GM19023 (cell line): ENCODE data around the gene ADIG.

ENCODE experiments used
- ATAC-seq: cut with Tn5 transposase; IDR thresholded peaks from one replicate; pipeline ENCODE4 v1.9.1; 2021; ENCODE audit warnings: mild to moderate bottlenecking, moderate library complexity; ENCODE audit not compliant: unreplicated experiment

The ADIG gene

DNA sequence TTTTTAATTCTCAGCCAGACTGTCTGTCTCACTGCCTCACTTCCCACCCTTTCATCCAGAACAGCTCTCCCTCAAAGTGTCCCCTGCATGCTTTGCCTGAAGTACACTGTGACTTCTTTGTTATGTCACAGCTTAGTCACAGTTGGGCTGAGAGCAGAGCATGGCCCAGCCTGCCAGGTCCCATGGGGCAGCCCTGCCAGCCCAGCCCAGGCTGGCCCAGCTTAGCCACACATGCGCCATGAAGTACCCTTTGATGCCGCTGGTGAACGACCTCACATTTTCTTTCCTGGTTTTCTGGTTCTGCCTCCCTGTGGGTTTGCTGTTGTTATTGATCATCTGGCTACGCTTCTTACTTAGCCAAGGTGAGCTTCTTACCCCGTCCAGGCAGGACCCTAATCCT, at the start of gene ADIG:
TSS of gene ADIG (plus strand) at position 185 of the 400 bp plus-strand sequence. CDS start at position 239, 54 bp downstream.
- no peak for ATAC-seq

DNA sequence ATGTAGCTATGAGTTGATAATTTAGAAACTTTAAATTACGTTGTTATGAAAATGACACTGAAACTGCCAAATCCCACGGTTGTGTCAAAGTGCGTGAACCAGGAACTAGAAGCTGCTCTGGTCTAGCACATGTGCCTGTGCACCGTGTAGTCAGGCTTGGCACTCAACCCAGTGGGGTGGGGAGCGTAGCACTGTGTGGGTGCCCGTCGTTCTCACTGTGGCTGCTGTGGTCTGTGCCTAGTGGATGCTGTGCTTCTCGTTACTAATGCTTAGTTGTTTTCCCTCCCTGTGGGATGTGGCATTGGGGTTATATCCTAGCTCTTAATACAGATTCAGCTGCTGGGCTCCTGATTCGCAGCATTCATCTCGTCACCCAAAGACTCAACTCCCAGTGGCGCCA, 46.2 kb upstream of the ADIG start:
- no peak for ATAC-seq

DNA sequence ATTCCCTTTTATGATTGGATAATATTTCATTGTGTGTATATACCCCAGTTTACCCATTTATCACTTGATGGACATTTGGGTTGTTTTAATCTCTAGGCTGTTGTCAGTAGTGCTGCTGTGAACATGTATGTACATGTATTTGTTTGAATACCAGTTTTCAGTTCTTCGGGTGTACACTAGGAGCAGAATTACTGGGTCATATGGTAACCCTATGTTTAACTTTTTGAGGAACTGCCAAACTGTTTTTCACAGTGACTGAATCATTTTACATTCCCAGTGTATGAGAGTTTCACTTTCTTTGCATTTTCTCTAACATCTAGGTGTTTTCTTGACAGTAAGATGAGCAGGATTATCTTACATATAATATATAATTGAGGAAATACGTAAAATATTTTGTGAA, 44.7 kb upstream of the ADIG start:
- ATAC-seq = no peak

DNA sequence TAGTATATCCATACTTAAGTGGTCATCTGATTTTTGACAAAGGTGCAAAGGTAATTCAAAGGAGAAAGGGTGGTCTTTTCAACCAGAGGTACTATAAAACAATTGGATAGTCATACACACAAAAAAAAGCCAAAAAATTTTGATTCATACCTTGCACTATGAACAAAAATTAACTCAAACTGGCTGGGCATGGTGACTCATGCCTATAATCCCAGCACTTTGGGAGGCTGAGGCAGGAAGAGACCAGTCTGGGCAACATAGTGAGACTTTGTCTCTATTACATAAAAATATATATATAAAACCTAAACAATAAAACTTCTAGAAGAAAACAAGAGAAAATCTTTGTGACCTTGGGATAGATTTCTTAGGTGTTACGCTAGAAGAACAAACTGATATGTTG, 43.8 kb upstream of the ADIG start:
- ATAC-seq = no peak

DNA sequence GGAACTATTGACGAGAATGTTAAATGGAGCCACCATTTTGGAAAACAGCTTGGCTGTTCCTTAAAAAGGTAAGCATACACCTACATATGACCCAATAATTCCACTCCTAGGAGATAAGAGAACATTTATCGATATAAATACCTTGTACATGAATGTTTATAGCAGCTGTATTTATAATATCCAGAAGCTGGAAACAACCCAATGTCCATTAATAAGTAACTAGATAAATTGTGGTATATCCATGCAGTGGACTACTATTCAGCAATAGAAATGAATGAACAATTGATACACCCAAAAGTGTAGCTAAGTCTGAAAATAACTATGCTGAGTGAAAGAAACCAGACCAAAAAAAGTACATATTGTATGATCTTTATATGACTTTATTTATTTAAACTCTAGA, 42.2 kb upstream of the ADIG start:
- ATAC-seq = no peak

DNA sequence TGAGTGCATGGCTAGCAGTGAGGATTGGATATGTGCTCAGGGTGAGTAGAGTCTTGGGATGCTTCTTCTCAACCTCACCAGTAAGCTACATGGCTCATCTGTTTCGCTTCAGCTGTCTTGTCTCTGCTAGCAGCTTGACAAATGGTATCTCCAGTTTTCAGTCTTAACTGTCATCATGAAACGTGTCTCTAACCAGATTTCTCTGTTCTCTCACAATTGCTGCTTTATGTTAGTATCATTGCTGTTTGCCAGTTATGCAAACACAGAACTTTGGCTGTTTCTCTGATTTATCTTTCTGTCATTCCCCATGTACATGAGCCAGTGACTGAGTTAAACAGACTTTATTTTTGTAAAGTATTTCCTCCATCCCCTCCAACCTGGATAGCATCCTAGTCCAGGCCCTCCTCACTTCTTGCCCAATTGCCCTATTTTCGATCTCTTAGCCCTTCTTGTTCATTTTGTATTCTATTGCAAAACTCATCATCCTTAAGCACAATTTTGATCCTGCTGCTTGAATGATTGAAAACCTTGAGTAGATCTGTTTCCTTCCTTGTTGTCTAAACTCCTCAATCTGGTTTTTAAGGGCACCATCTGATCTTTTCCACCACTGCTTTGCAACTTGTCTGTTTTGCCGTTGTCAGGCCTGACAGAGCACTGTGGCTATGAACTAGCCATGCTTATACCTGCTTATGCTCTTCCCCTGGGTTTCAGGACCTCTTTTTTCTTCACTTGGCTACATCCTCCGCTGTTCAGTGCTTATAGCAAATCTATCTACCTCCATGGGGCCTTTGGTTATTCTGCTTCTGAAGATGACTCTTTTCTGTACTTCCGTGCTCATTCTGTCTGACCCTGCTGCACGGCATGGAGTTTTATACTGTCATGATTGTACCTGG, 37.7 kb upstream of the ADIG start:
- no peak for ATAC-seq

DNA sequence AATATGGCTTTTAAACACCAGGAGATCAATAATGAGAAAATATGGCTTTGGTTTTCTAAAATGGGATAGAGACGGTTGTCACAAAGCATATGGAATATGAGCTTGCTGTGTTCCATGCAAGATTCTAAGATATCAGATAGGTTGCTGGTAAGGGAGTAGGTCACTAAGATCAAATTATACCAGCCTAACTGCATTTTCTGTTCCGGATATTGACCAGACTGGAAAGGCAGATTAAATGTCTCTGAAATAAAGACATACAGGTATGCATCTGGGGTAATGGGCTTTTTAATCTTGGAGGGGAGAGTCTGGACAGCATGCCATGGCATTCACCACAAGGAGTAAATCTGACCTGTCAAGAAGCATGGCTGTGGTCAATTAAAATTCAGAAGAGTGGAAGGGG, 35.2 kb upstream of the ADIG start:
- ATAC-seq = no peak

DNA sequence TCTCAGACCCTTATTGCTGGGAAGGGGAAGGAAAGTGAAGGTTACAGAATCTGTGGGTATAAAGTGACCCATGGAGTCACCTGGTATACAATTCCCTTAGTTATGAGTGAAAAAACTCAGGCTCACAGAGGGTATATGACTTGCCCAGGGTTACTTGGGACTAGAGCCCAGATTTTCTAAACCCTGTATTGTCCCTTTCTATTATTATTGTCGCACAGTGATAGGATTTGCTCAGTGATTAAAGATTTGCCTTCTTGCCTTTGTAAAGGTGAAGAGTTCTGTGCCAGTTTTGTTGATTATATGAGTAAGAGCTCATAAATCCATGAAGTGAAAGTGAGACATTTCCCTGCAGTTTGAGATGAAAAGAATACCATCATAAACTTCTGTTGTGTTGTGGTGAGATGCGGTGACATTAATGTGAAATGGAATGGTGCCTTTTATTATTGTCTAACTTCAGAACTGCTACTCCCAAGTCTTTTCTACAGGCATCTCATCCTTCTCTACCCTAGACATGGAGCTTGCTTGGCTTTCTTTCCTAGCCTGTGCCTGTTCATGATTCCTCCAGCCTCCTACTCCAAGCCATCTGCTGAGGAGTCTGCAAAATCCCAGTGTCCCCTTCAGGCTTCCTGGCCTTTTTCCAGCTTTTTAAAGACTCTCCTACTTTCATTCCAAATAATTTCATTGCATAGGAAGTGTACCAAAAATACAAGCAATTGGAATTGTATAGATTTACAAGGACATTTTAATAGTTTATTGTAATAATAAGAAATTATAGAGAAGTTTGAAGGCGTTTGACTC, 33.5 kb upstream of the ADIG start:
- no peak for ATAC-seq

DNA sequence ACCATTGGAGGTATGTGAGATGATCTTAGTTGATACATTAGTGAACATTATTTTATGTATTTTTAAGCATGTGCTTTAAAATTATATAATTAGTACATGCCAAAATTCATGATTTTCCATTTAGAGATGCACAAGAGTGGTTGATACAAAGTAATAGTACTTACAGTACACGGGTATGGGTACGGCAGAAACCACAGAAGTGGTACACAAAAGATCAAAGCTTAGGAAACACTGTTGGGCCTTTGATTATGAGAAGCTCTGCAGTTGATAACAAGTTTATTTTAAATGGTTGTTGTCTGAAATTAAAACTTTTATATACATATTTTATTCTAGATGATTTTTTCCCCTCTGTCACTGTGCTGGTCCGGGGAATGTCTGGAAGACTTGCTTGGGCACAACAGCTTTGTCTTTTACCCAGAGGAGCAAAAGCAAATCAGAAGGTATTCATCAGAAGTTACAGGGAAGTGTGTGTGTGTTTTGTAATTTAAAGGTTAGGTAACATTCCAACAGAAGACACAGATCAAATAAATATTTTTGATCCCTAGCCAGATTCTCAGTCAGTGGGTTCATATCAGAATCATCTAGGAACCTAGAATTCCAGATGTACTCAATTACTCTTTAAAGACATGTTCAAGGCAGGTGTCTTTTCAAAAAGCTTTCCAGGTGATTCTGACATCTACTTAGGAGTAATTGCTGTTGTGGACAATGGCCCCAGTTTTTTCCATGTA, 32.5 kb upstream of the ADIG start:
- ATAC-seq = no peak

DNA sequence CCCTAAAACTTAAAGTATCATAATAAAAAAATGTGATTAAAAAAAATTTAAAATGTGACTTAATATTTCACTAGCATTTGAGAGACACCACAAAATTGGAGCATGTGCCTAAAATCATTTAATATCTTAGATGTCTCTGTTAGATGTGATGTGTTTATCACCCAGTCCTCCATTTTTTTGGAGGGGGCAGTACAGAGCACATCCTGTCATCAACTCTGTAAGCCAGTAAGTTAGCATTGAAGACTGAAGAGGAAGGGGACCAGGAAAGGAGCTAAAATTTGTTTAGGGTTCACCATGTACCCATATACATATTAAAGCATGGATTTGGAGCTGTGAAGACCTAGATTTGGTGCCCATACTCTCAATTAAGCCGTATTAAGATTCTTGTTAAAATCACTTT, 30.7 kb upstream of the ADIG start:
- no peak for ATAC-seq

DNA sequence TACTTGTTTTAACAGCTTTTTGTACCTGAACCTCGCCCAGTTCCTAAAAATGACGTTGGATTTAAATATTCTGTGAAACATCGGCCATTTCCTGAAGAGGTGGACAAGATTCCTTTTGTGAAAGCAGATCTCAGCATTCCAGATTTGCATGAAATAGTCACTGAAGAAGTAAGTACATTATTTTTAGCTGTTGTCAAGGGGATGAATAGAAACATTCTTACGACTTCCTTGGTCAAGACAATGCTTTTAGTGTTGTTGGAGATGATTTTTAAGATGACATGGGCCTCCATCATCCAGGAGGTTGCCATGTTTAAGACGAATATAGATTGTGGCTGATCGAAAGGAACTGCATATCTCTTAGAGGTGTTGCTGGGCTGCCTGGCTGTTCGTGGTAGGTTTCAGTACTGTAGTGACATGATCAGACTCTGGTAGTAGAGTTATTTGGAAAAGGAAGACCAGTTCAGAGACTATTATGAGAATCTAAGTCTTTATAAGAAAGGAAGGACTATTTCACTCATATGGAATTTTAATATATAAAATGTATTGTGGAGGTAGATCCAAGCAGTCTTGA, 29.9 kb upstream of the ADIG start:
- ATAC-seq = no peak

DNA sequence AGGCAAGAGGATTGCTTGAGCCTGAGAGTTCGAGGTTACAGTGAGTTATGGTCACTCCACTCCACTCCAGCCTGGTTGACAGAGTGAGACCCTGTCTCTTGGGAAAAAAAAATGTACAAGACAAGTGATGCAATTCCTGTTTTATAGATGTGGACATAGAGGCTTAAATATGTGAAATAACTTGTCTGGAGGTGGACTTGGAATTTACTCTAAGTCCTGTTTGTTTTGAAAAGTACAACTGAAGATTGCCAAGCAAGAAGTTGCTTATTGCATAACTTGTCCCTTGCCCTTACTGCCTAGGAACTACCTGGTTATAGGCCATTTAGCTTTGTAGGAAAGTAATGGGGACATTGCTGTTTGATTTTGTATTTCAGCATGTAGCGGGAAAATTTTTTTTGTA, 26.0 kb upstream of the ADIG start:
- ATAC-seq = no peak

DNA sequence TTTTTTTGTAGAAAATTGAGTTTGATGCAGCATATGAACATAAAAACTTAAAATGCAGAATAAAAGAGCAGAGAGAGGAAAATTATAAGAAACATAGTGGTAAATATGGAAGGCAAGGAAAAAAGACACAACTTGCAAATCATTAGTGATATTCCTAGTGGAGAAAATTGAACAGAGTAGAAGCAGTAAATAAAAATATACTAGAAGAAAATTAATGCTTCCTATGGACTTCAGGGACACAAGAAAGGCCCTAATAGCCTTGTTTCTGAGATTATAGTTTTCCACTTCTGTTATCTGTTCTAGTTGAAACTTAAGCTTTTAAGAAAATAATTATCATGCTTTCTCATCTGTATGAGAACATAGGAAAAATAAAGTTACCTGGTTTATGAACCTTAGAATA, 25.6 kb upstream of the ADIG start:
- no peak for ATAC-seq

DNA sequence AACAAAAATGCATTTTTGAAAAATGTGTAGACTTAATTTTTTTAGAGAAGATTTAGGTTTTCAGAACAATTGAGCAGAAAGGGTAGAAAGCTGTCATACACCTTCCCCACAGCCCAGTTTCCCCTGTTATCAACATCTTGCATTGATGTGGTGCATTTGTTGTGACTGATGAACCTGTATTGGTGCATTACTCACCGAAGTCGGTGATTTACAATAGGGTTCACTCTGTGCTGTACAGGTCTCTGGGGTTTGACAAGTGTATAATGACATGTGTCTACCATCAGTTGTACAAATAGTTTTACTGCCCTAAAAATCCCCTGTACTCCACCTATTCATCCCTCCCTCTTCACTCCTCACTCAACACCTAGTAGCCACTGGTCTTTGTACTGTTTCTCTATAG, 23.8 kb upstream of the ADIG start:
- ATAC-seq = no peak

DNA sequence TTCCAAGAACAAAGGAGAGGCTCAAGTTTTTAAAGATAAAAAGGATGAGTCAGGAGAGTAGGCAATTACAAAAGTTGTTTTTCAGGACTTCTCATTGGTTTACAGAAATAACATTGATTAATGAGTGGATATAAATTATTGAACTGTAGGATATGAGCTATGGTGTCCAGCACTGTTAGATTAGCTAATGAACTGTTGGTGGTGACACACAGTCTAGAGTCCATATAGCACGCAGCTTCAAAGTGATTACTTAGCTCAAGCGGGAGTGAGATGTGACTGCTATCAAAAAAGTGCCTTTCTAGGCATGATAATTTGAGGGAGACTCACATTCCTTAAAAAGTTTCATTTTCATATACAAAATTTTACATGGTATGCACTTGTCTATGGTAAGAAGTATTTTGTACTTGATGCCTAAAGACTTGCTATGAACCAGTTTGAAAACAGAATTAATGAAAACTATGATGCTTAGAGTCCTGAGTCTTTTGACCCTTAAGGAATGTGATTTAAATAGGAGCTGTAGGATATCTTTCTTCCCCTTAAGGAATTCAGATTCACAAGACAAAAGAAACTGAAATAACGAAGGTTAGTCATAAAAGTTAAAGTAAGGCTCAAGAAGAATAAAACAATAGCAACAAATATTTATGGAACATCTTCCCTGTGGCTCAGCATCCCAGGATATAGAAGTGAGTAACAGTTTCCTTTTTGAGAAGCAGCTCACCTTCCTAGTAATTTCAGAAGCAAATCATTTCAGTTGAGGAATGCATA, 22.2 kb upstream of the ADIG start:
- no peak for ATAC-seq

DNA sequence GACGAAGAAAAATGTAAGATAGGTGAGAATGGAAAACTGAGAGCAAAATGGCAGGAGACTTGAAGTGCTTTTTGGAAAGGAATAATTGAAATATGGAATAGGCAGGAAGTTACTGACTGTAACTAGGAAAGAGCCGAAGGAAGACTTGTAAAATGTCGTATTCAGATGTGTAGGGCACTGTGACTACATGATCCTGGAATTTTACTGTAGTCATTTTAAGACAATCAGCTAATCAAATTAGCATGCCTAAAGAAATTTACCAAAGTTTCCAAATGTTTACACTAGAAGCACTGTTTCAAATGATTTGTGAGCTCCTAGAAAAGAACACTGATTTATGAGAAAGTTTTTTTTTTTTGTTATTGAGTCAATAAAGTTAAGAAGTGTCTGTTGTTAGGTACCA, 21.2 kb upstream of the ADIG start:
- no peak for ATAC-seq

DNA sequence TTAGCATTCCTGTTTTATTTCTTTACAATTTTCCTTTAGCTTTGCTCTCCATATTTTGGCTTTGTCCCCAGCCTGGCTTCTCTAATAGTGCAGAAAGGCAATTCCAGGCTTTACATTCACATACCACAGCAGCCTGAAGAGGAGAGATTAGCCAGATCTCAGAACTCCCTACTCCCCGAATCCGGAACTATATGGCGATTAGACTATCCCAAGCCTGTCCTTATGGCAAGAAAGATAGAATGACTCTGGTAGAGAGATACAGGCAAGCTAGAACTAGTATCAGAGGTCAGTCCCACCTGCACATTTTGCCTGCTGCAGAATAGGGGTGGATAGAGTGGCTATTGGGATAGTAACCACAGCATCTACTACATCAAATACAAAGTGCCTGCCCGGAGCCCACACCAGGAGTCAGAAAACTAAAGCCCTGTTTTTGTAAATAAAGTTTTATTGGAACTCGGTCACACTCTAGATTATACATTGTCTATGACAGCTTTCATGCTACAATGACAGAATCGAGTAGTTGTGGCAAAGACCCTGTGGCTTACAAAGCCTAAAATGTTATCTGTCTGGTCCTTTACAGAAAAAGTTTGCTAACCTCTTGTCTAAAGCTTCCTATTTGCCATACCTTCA, 17.1 kb upstream of the ADIG start:
- no peak for ATAC-seq

DNA sequence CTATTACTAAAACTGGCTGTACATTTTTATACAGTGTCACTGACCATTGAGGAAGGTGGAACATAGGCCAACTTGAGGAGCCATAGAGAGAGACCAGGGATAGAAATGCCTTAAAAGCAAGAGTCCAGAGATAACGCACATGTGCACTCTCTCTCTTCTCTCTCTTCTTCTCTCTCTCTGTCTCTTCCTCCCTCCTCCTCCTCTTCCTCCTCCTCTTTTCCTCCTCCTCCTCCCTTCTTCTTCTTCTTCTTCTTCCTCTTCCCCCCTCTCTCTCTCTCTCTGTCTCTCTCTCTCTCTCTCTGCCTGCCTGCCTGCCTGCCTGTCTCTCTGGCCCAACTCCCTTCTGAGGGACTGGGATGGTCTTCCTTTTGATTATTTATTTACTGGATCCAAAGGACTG, 16.3 kb upstream of the ADIG start:
- ATAC-seq = no peak

DNA sequence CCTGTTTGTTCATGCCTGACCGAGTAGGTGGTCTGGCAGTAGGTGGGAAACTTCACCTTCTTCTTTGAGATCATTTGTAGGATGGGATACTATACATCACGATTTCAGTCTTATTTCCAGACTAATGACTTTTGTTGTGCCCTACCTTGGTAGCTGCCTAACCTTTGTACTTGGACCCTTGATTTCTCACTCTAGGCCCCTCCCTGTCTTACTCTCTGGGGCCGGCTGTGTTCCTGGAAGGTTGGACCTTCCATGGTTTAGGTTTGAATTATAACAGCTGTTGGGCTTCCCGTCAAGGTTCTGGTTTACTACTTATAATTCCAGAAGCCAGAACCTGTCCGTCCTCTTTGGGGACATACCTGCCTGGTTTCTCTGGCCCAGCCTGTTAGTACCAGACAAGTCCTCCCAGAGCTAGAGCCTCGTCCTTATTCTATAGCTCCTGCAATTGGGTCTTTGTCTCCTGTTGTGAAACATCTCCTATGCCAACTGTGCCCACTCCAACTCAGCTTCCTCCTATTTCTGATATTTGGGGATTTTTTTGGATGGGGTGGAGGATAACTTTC, 14.9 kb upstream of the ADIG start:
- ATAC-seq = no peak
